Keratinocyte (primary cell): Measurements from ENCODE around the gene SIDT2. TPM values are rescaled to one million over a fixed set of nuclear protein-coding genes. Genes with fewer than 3 reads are reported as not detected.

ENCODE experiments used
- DNase-seq: peaks from one replicate; pipeline ENCODE4 v3.0.0-alpha.2; 2011; ENCODE audit warnings: low read depth, missing footprints, low spot score
- FAIRE-seq: peaks from 2 replicates; lab custom pipeline; 2011; peaks lifted over from hg19 to GRCh38; lab: Jason Lieb, UNC
- H2AFZ ChIP-seq: 2 replicates; pipeline ENCODE4 v1.6.0; 2012; ENCODE audit warnings: low read length, control low read depth, inconsistent platforms; ENCODE audit not compliant: control insufficient read depth
- H3K27ac ChIP-seq: 2 replicates; pipeline ENCODE4 v1.5.1; 2011; ENCODE audit warnings: low read length; ENCODE audit not compliant: control insufficient read depth, insufficient read depth
- H3K27me3 ChIP-seq: 3 replicates; pipeline ENCODE4 v1.6.0; 2011; ENCODE audit warnings: low read length; ENCODE audit not compliant: control insufficient read depth, insufficient read depth; ENCODE audit errors: extremely low read depth
- H3K36me3 ChIP-seq, 2 experiments: 2 replicates in 1 of 2; 3 replicates in 1 of 2; pipeline ENCODE4 v1.5.1; 2011; ENCODE audit warnings: low read length in 2 of 2, mild to moderate bottlenecking in 1 of 2; ENCODE audit not compliant: control insufficient read depth in 2 of 2, insufficient read depth in 2 of 2; ENCODE audit errors: extremely low read depth in 1 of 2
- H3K4me1 ChIP-seq: 3 replicates; pipeline ENCODE4 v1.5.1; 2011; ENCODE audit warnings: low read length; ENCODE audit not compliant: control insufficient read depth, insufficient read depth; ENCODE audit errors: extremely low read depth
- H3K4me2 ChIP-seq: 3 replicates; pipeline ENCODE4 v1.6.0; 2011; ENCODE audit warnings: low read depth, low read length; ENCODE audit not compliant: control insufficient read depth, insufficient read depth; ENCODE audit errors: extremely low read depth
- H3K4me3 ChIP-seq, 3 experiments: fragments of 200-600 bp in 1 of 3; sonication (generic) in 1 of 3; 2 replicates in 2 of 3; 3 replicates in 1 of 3; pipeline ENCODE4 v1.5.1; 2011 to 2016; ENCODE audit warnings: low read length in 3 of 3, mild to moderate bottlenecking in 3 of 3, control low read depth in 2 of 3, inconsistent platforms in 1 of 3, low read depth in 1 of 3, mixed read lengths in 1 of 3, mixed run types in 1 of 3, moderate library complexity in 1 of 3; ENCODE audit not compliant: control insufficient read depth in 2 of 3, insufficient read depth in 2 of 3; ENCODE audit errors: extremely low read depth in 1 of 3
- H3K79me2 ChIP-seq: 2 replicates; pipeline ENCODE4 v1.6.0; 2012; ENCODE audit warnings: low read length; ENCODE audit not compliant: control insufficient read depth, insufficient read depth
- H3K9ac ChIP-seq: 3 replicates; pipeline ENCODE4 v1.6.0; 2011; ENCODE audit warnings: low read length; ENCODE audit not compliant: control insufficient read depth, insufficient read depth; ENCODE audit errors: extremely low read depth
- H3K9me1 ChIP-seq: 3 replicates; pipeline ENCODE4 v1.6.0; 2011; ENCODE audit warnings: low read length; ENCODE audit not compliant: control insufficient read depth, insufficient read depth; ENCODE audit errors: extremely low read depth
- H3K9me3 ChIP-seq: 2 replicates; pipeline ENCODE4 v1.5.1; 2012; ENCODE audit warnings: low read depth, low read length; ENCODE audit not compliant: control insufficient read depth
- H4K20me1 ChIP-seq: 3 replicates; pipeline ENCODE4 v1.6.0; 2011; ENCODE audit warnings: low read length; ENCODE audit not compliant: control insufficient read depth, insufficient read depth; ENCODE audit errors: extremely low read depth
- EZH2 ChIP-seq: IDR thresholded peaks from one replicate; pipeline ENCODE4 v1.6.1; 2012; ENCODE audit warnings: inconsistent platforms, mild to moderate bottlenecking, low read length, moderate library complexity
- dilution Hi-C: fragments of 300-500 bp; cut with MboI; formaldehyde crosslinking; loops from one replicate; pipeline ENCODE4 v1.7.0; 2020; ENCODE audit warnings: low sequenced_read_pairs; ENCODE audit not compliant: extremely low pct_ligation_motif_present
- polyA plus RNA-seq, 5 experiments: library from polyadenylated mRNA; depleted of rRNA in 3 of 5; stranded (reverse) in 3 of 5; stranded (forward) in 1 of 5; unstranded in 1 of 5; fragments of >200 nt; gene quantifications; 1 replicate in 1 of 5; 2 replicates in 3 of 5; 3 replicates in 1 of 5; pipeline versions ENCODE4 v1.2.1 to v1.2.3, GENCODE V29; 2011 to 2012; ENCODE audit warnings: missing spikeins in 2 of 5, low read depth in 1 of 5, low replicate concordance in 1 of 5
- TF ChIP-seq, protein P1 (sequence below), 3 experiments: IDR thresholded peaks in 1 of 3; conservative IDR thresholded peaks in 1 of 3; optimal IDR thresholded peaks in 1 of 3; 2 replicates in 2 of 3; 3 replicates in 1 of 3; pipeline versions ENCODE3 to v1.5.1; 2011; ENCODE audit warnings: low read length in 3 of 3, mild to moderate bottlenecking in 3 of 3, moderate library complexity in 2 of 3, control low read depth in 1 of 3, inconsistent platforms in 1 of 3; ENCODE audit not compliant: insufficient read depth in 2 of 3; ENCODE audit errors: extremely low read depth in 1 of 3

Gene SIDT2
- polyA plus RNA-seq, 1 donor (not counting 4 experiments of a cell fraction or from before 2014, with no cell fraction given), result 9.8 TPM

DNA sequence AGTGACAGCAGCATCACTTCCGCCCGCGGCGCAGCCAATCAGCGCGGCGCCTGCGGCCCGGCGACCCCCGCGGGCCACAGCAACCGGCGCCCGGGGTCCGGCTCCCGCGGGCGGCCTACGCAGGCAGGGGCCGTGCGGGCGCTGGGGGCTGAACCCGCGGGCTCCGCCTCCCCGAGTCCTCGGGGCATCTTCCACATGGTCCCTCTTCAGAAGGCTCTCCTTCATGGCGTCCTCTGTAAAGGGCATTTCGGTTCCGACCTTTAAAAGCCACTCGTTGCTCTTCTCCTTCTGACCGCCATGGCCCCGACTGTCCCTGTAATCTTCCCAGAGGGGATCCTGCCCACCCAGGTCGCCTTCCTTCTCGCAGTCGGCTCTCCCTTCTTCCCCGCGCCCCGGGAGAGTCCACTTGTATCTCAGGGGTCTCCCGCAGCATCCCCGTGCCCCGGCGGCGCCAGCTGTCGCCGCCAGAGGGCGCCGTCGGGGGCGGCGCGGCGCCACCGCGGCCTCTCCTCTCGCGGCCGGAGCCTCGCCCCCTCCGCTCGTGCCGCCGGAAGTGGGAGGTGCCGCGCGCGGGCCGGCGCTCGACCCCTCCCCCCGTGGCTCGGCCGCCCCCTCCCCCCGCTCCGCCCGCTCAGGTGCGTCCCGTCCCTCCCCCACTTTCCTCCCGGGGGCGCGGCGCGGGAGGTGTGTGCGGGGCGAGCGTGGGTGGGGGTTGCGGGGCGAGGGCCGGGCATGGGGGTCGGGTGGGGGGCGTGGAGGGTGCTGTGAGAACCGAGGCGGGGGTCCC, 53.7 kb downstream of the SIDT2 start, which contains the start of gene RNF214:
Gene RNF214 (plus strand): TSS at position 580 of the 787 bp plus-strand sequence. CDS start 1,602 bp downstream, outside the sequence.
- Histone ChIP-seq H3K36me3 (peaks cover 17 to 22% of the 10 kb centered on the region in 2 experiments), H3K9me1 (no peaks in the 10 kb centered on the region), H3K27ac (peak within 1 kb of the TSS; percentile 86), H3K4me1 (peaks cover 20% of the 10 kb centered on the region), H3K4me3 (peak within 1 kb of the TSS; percentile 86 to 97 (median 92)), H4K20me1 (no peaks in the 10 kb centered on the region), H3K79me2 (peaks cover 43% of the 10 kb centered on the region), H3K9ac (peak within 1 kb of the TSS; percentile 83), H2AFZ (peak within 1 kb of the TSS; percentile 99), H3K9me3 (no peaks in the 10 kb centered on the region), H3K27me3 (no peaks in the 10 kb centered on the region), H3K4me2 (peak within 1 kb of the TSS; percentile 96)
- no peak for TF ChIP-seq EZH2
- TF ChIP-seq, protein P1, sequence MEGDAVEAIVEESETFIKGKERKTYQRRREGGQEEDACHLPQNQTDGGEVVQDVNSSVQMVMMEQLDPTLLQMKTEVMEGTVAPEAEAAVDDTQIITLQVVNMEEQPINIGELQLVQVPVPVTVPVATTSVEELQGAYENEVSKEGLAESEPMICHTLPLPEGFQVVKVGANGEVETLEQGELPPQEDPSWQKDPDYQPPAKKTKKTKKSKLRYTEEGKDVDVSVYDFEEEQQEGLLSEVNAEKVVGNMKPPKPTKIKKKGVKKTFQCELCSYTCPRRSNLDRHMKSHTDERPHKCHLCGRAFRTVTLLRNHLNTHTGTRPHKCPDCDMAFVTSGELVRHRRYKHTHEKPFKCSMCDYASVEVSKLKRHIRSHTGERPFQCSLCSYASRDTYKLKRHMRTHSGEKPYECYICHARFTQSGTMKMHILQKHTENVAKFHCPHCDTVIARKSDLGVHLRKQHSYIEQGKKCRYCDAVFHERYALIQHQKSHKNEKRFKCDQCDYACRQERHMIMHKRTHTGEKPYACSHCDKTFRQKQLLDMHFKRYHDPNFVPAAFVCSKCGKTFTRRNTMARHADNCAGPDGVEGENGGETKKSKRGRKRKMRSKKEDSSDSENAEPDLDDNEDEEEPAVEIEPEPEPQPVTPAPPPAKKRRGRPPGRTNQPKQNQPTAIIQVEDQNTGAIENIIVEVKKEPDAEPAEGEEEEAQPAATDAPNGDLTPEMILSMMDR (optimal IDR thresholded peaks at IDR 0.05 in 1 of 3, IDR thresholded peaks at IDR 0.05 in 1 of 3, conservative IDR thresholded peaks at IDR 0.05 in 1 of 3; ENCODE audit: extremely low read depth in 1 of 3, insufficient read depth in 2 of 3, low read length in 3 of 3), result peak; percentile 73 to 77 (median 73)
- DNase-seq (no peak), FAIRE-seq (no peak)
- dilution Hi-C loops, result no loop called here

DNA sequence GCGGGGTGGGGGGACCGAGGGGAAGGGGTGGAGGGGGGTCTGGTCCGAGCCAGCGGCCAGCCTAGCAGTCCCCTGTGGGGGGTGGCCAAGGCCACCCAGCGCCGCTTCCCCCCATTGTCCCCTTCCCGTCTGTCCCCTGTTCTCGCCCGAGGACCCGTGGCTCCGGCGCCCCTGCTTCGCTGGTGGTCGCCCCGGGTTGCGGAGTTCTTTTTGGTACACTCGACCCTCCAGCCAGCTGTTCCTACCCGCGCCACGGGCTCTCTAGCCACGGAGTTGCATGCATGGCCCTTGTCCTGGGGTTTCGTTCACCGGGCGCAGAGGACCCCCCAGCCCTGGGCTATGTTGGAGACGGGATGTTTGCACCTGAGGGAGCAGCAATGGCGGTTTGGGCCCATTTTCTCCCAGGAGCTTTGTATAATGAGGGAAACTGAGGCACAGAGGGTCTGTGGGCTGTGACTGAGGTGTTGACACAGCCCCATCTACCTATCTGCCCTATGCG, 54.4 kb downstream of the SIDT2 start:
- dilution Hi-C loops, result no loop called here
- Histone ChIP-seq H3K27ac (peak overlapping the region; percentile 61), H3K4me2 (peak overlapping the region; percentile 96), H4K20me1 (no peaks in the 10 kb centered on the region), H3K4me1 (peaks cover 20% of the 10 kb centered on the region), H3K27me3 (no peaks in the 10 kb centered on the region), H3K4me3 (peak overlapping the region; percentile 86 to 97 (median 92)), H3K79me2 (peaks cover 43% of the 10 kb centered on the region), H3K9ac (peak overlapping the region; percentile 82), H3K36me3 (peaks cover 13 to 18% of the 10 kb centered on the region in 2 experiments), H2AFZ (peak overlapping the region; percentile 72), H3K9me1 (no peaks in the 10 kb centered on the region), H3K9me3 (no peaks in the 10 kb centered on the region)
- TF ChIP-seq EZH2, result no peak
- TF ChIP-seq, protein P1 (optimal IDR thresholded peaks at IDR 0.05 in 1 of 3, IDR thresholded peaks at IDR 0.05 in 1 of 3, conservative IDR thresholded peaks at IDR 0.05 in 1 of 3; ENCODE audit: extremely low read depth in 1 of 3, insufficient read depth in 2 of 3, low read length in 3 of 3), result no peak
- DNase-seq, result no peak
- FAIRE-seq, result no peak
